Ureter (tissue), 1 donor: ENCODE measurements around the gene GPI. TPM values are rescaled to one million over a fixed set of nuclear protein-coding genes. Genes with fewer than 3 reads are reported as not detected.
"Not testable (repeated sequence)": the region's sequence is repeated elsewhere in the genome, so short reads cannot be mapped to it uniquely, and the experiment has no call there.

ENCODE experiments used
- DNase-seq: peaks from one replicate; pipeline ENCODE4 v3.0.0-alpha.2; 2020; ENCODE audit warnings: low spot score
- total RNA-seq: library from RNA; stranded (reverse); gene quantifications from one replicate; pipeline ENCODE4 v1.2.4, GENCODE V29; 2023
- donor health status: DM: yes; HTN: yes; CAD: no.

The GPI gene
- total RNA-seq, result 229 TPM

- peak; percentile 65 for DNase-seq
These were observed at the start of gene GPI for GRCh38 chr19:34364830-34365462. Gene GPI, plus strand, starts transcription at chr19:34365196. Its CDS starts 71 bp downstream, at chr19:34365267.

- no peak for DNase-seq
These were observed 48.7 kb upstream of the GPI start for GRCh38 chr19:34316247-34316646.

- no peak for DNase-seq
These were observed 48.2 kb upstream of the GPI start for GRCh38 chr19:34316741-34317301.

- DNase-seq, result no peak
These were observed 47.6 kb upstream of the GPI start for GRCh38 chr19:34317311-34317927.

- no peak for DNase-seq
These were observed 45.8 kb upstream of the GPI start for GRCh38 chr19:34319230-34319585.

- DNase-seq, result no peak
These were observed 45.2 kb upstream of the GPI start for GRCh38 chr19:34319785-34320184.

- DNase-seq, result no peak
These were observed 44.7 kb upstream of the GPI start for GRCh38 chr19:34320277-34320676.

- no peak for DNase-seq
These were observed 43.3 kb upstream of the GPI start for GRCh38 chr19:34321735-34322134.

GRCh38 chr19:34323433-34324204, 41.4 kb upstream of the GPI start:
- no peak for DNase-seq

GRCh38 chr19:34324320-34324719, 40.7 kb upstream of the GPI start:
- DNase-seq, result no peak

- DNase-seq, result no peak
These were observed 39.8 kb upstream of the GPI start for GRCh38 chr19:34325181-34325580.

- DNase-seq, result no peak
These were observed 38.8 kb upstream of the GPI start for GRCh38 chr19:34325981-34326787.

- no peak for DNase-seq
These were observed 37.1 kb upstream of the GPI start for GRCh38 chr19:34327851-34328250.

GRCh38 chr19:34328982-34329381, 36.0 kb upstream of the GPI start:
- DNase-seq, result no peak

GRCh38 chr19:34330116-34330515, 34.9 kb upstream of the GPI start:
- DNase-seq, result no peak

- DNase-seq, result not testable (repeated sequence)
These were observed 34.4 kb upstream of the GPI start for GRCh38 chr19:34330596-34330995.

GRCh38 chr19:34331596-34331995, 33.4 kb upstream of the GPI start:
- not testable (repeated sequence) for DNase-seq

- no peak for DNase-seq
These were observed 32.8 kb upstream of the GPI start for GRCh38 chr19:34332027-34332760.

- DNase-seq, result no peak
These were observed 29.1 kb upstream of the GPI start for GRCh38 chr19:34335914-34336313.

GRCh38 chr19:34336781-34337271, 28.2 kb upstream of the GPI start:
- no peak for DNase-seq

GRCh38 chr19:34337739-34338138, 27.3 kb upstream of the GPI start:
- no peak for DNase-seq
